ENCODE data around the gene ANKS3. TPM values are rescaled to one million over a fixed set of nuclear protein-coding genes. Genes with fewer than 3 reads are reported as not detected.

Gene ANKS3
- total RNA-seq, 1 donor from 2014 or later, result 28.6 TPM

GRCh38 chr16:4663465-4663776 lies 70.7 kb downstream of the ANKS3 start:
- TF ChIP-seq CTCF (IDR thresholded peaks at IDR 0.05; ENCODE audit: insufficient read depth, low read length, poor library complexity, severe bottlenecking), result no peak
- Histone ChIP-seq H3K4me3 (ENCODE audit: low read depth, low read length) (no peak overlapping the region), H3K36me3 (ENCODE audit: control insufficient read depth, insufficient read depth, low read length) (peaks cover 4% of the 10 kb centered on the region), H3K27me3 (ENCODE audit: control insufficient read depth, insufficient read depth, low read length) (no peaks in the 10 kb centered on the region)
- DNase-seq (ENCODE audit: low read depth), result no peak

- peaks cover 4% of the 10 kb centered on the region for H3K36me3 ChIP-seq (ENCODE audit: control insufficient read depth, insufficient read depth, low read length)
- no peak for TF ChIP-seq CTCF (IDR thresholded peaks at IDR 0.05; ENCODE audit: insufficient read depth, low read length, poor library complexity, severe bottlenecking)
- no peak overlapping the region for H3K4me3 ChIP-seq (ENCODE audit: low read depth, low read length)
- no peaks in the 10 kb centered on the region for H3K27me3 ChIP-seq (ENCODE audit: control insufficient read depth, insufficient read depth, low read length)
- no peak for DNase-seq (ENCODE audit: low read depth)
Measured at GRCh38 chr16:4661661-4662060, 72.4 kb downstream of the ANKS3 start.

- DNase-seq (ENCODE audit: low read depth), result peak; percentile 76
- Histone ChIP-seq H3K36me3 (ENCODE audit: control insufficient read depth, insufficient read depth, low read length) (peaks cover 4% of the 10 kb centered on the region), H3K27me3 (ENCODE audit: control insufficient read depth, insufficient read depth, low read length) (no peaks in the 10 kb centered on the region), H3K4me3 (ENCODE audit: low read depth, low read length) (no peak overlapping the region)
- TF ChIP-seq CTCF (IDR thresholded peaks at IDR 0.05; ENCODE audit: insufficient read depth, low read length, poor library complexity, severe bottlenecking), result no peak
Measured at GRCh38 chr16:4660454-4661007, 73.5 kb downstream of the ANKS3 start.

- H3K4me3 ChIP-seq (ENCODE audit: low read depth, low read length), result no peak overlapping the region
- TF ChIP-seq CTCF (IDR thresholded peaks at IDR 0.05; ENCODE audit: insufficient read depth, low read length, poor library complexity, severe bottlenecking), result no peak
- DNase-seq (ENCODE audit: low read depth), result no peak
- H3K36me3 ChIP-seq (ENCODE audit: control insufficient read depth, insufficient read depth, low read length), result peaks cover 2% of the 10 kb centered on the region
- H3K27me3 ChIP-seq (ENCODE audit: control insufficient read depth, insufficient read depth, low read length), result no peaks in the 10 kb centered on the region
Measured at GRCh38 chr16:4659363-4660353, 74.4 kb downstream of the ANKS3 start.

- H3K27me3 ChIP-seq (ENCODE audit: control insufficient read depth, insufficient read depth, low read length), result no peaks in the 10 kb centered on the region
- H3K36me3 ChIP-seq (ENCODE audit: control insufficient read depth, insufficient read depth, low read length), result peaks cover 2% of the 10 kb centered on the region
- no peak overlapping the region for H3K4me3 ChIP-seq (ENCODE audit: low read depth, low read length)
- DNase-seq (ENCODE audit: low read depth), result no peak
- TF ChIP-seq CTCF (IDR thresholded peaks at IDR 0.05; ENCODE audit: insufficient read depth, low read length, poor library complexity, severe bottlenecking), result no peak
Measured at GRCh38 chr16:4656695-4657686, 77.1 kb downstream of the ANKS3 start.

Measured in kidney epithelial cell (primary cell).